Amniotic epithelial cell (primary cell): ENCODE data around the gene FZR1.
"Not testable (repeated sequence)": the region's sequence is repeated elsewhere in the genome, so short reads cannot be mapped to it uniquely, and the experiment has no call there.

Experiments used
- DNase-seq: peaks from one replicate; pipeline ENCODE4 v3.0.0-alpha.2; 2010; ENCODE audit warnings: low read depth

Gene FZR1

DNA sequence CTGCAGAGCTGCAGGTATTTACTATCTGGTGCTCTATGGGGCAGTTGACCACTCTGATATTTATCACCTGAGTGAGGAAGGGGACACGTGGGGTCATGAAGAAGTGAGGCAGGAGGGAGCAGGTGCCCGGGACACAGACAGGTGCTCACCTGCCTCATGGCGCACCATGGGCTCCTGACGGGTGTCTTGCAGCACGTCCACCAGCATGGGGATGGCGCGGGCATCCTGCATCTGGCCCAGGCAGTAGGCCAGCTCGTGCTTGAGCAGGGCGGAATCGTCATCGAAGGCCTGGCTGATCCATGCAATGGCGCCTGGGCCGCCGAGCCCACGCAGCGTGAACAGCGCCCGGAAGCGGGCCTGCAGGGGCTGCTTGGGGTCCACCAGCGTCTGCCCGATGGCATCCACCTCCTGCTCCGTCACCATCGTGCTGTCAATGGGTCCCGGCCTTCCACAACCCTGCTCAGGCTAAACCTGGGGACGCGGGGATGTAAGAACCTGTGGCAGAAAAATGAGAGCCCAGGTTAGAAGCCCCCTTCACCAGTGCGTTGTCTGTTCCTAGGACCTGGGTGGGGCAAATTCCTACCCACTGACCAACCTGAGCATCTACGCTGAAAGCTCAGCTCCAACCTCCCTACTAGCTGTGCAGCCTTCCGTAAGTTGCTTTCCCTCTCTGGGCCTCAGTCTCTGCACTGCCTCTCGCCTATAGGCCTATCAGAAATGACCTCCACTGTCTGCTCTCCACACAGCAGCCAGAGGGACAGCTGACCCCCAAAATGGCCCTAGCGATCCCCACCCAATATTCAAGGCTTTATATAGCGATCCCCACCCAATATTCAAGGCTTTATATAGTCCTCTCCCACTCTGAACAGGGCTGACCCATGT, 9.5 kb upstream of the FZR1 start:
- DNase-seq, result no peak

GRCh38 chr19:3497757-3498520, 8.2 kb upstream of the FZR1 start:
- no peak for DNase-seq

DNA sequence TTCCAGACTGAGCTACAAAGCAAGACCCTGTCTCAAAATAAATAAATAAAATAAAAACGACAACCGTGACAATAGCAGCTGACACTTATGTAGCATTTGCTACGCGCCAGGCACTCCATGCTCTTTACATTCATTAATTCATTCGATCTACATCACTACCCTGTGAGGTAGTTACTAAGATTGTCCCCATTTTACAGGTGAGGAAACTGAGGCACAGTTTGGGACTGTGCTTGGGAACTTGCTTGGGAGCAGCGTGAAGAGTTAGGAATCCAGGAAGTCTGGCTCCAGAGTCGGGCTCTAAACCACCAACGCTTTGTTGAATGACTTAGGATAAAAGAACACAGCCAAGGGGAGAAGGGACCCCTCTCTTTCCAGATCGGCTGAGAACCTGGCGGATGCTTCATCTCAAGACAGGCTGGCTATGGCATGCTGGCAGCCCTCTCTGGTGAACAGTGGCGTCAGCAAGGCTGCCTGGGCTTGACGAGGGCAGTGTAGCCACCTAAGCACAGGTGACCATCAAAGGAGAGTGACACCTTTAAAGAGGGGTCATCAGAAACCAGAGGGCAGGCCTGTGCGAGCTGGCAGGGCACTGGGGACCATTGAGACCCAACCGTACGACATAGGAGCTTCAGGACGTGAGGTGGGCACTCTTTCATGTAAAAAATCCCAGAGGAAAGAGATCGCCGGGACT, 6.2 kb upstream of the FZR1 start:
- DNase-seq, result no peak

GRCh38 chr19:3500429-3501101, 5.5 kb upstream of the FZR1 start, which contains the start of gene DOHH:
Gene DOHH, minus strand, starts transcription at chr19:3500674. Its CDS starts 3,860 bp downstream, at chr19:3496814.
- peak; percentile 94 for DNase-seq

- DNase-seq, result no peak
Measured at GRCh38 chr19:3501780-3502179, 4.3 kb upstream of the FZR1 start.

- peak; percentile 93 for DNase-seq
Measured at GRCh38 chr19:3503036-3503572, 3.0 kb upstream of the FZR1 start.

DNA sequence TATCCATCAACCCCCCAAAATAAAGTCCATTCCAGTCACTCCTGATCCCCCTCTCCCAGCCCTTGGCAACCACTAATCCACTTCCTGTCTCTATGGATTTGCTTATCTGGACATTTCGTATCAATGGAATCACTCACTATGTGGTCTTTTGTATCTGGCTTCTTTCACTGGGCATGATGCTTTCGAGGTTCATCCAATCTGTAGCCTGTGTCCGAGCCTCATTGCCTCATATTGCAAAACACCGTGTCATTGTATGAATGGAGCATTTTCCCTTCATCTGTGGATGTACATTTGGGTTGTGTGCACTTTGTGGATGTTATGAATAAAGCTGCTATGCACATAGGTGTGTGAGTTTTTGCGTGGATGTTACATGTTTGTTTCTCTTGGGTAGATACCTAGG, 1.4 kb upstream of the FZR1 start:
- DNase-seq, result peak; percentile 97

DNA sequence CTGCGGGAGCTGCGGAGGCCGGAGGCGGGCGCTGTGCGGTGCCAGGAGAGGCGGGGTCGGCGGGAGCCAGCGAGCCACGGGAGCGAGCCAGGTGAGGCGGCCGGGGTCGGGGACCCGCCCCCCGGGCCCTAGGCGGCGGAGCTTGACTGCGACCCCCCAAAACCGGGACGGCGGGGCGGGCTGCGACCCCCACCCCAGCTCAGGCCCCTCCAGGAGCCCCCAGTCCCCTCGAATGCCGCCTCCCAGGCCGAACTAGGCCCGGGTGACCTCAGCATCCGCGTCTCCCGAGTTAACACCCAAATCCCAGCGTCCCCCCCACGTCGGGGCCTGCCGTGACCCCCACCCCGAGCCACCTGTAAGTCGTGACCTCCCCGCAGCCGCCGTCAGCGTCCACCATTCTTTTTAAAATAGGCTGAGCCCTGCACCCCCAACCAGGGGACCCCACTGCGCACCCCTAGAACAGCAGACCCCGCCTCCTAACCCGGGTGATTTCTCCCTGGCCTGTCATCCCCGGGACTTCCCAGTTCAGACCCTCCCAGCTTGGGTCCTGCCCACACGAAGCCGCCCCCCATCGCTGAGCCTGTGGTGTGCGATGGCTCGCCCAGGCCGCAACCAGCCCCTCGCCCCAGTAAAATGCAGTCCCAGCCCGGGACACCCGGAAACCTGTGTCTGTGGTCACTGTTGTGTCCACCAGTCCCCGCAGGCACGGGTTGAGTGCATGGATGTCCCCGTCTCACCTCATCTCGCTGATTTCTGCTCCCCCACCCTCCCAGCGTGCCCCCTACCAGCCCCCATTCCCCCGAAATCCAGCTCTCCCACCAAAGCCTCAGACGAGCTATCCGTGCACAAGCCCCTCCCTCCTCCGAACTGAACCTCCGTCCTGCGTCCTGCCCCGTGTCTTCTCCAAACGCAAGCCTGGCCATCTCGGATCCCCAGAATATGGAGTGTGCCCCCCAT, 551 bp downstream of the FZR1 start:
- no peak for DNase-seq

GRCh38 chr19:3507371-3508120, 1.4 kb downstream of the FZR1 start:
- DNase-seq, result no peak

- not testable (repeated sequence) for DNase-seq
Measured at GRCh38 chr19:3508121-3508661, 2.1 kb downstream of the FZR1 start.

GRCh38 chr19:3508771-3509535, 2.8 kb downstream of the FZR1 start:
- DNase-seq, result no peak

DNA sequence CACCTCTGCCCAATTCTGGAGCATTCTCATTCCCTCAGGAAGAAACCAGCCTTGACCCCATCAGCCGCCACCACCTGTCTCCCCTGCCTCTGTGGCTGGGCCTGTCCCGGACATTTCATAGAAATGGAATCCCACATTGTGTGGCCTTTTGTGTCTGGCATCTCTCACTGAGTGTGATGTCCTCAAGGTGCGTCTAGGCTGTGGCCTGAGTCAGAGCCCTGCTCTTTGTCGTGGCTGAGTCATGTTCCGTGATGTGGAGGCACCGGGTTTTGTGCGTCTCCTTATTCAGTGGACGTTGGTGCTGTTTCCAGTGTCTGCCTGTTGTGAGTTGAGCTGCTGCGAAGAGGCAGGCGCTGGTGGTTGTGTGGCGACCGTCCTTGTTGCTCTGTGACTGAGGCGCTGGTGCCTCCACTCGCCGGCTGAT, 3.5 kb downstream of the FZR1 start:
- DNase-seq, result peak; percentile 61

DNA sequence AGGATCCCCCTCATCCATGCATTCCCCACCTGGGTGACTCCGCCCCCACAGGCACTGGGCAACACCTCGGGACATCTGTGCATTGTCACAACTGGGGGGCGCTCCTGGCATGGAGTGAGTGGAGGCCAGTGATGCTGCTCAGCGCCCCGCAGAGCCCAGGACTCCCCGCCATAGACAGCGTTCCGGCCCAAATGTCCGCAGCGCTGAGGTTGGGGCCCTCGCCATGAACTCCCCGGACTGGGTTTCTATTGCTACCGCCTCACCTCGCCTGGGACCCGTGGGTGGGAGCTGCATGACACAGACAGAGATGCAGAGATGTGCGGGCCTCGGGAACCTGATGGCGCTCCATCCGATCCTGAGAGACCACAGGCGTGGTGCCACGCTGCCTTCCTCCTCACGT, 4.6 kb downstream of the FZR1 start:
- DNase-seq, result no peak

GRCh38 chr19:3511506-3512251, 5.6 kb downstream of the FZR1 start:
- DNase-seq, result no peak

DNA sequence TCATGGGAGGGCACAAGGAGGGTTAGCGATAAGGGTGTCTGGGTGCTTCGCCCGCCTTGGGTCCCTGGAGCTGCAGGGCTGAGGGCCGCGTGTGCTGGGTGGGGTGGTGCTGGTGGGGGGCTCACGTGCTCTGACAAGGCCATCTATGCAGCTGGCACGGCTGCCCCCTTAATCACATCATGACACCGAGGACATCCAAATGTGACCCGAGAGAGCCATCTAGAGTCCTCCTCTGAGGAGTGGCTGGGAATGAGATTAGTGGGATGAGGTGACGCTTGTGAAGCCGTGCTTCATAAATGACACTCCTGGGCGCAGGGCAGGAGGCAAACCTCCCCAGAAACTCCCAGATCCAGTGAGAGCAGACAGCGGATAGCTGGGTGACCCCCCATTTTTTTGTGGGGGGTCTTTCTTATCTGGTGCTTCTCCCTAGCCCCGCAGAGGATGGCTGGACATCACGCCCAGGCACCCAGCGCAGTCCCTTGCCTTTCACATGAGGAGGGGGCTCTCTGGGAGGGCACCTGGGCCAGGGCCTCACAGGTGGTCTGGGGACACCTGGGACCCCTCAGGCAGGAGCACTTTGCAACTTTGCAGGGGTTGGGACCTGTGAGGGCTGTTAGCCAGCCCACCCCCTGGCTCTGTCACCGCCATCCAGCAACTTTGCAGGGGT, 6.6 kb downstream of the FZR1 start:
- no peak for DNase-seq

GRCh38 chr19:3513229-3514140, 7.4 kb downstream of the FZR1 start:
- DNase-seq, result no peak
